HG02623 (cell line): ENCODE data around the gene RBL1.
"Not testable (repeated sequence)": the region's sequence is repeated elsewhere in the genome, so short reads cannot be mapped to it uniquely, and the experiment has no call there.

Source experiments
- ATAC-seq: cut with Tn5 transposase; IDR thresholded peaks from one replicate; pipeline ENCODE4 v1.9.1; 2021; ENCODE audit warnings: moderate library complexity; ENCODE audit not compliant: unreplicated experiment

The RBL1 gene

DNA sequence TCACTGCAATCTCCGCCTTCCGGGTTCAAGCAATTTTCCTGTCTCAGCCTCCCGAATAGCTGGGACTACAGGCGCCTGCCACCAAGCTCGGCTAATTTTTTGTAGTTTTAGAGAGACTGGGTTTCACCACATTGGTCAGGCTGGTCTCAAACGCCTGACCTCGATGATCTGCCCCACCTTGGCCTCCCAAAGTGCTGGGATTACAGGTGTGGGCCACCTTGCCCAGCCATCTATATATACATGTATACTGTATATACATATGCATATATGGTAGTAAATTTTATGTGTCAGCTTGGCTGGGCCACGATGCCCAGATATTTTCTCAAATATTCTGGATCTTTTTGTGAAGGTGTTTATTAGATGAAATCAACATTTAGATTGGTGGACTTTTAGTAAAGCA, 18.8 kb downstream of the RBL1 start:
- ATAC-seq, result no peak

DNA sequence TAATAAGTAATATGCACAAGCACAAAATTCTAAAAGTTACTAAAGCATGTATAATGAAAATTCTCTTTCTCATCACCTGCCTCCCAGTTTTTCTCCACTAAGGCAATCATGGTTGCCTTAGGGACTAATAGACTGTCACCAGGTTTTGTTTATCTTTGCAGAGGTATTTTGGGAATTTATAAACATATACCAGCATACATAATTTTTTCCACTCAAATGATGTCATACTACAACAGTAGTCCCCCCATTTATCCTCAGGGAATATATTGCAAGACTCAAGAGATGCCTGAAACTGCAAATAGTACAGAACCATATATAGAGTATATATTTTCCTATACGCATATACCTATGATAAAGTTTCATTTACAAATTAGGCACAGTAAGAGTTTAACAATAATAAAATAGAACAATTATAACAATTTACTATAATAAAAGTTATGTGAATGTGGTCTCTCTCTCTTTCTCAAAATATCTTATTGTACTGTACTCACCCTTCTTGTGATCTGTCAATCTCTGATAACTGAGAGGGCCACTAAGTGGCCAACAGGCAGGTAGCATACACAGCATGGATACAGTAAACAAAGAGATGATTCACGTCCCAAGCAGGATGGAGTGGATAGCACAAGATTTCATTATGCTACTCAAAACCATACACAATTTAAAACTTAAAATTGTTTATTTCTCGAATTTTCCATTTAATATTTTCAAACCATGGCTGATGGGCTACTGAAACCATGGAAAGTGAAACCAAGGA, 19.7 kb downstream of the RBL1 start:
- no peak for ATAC-seq

DNA sequence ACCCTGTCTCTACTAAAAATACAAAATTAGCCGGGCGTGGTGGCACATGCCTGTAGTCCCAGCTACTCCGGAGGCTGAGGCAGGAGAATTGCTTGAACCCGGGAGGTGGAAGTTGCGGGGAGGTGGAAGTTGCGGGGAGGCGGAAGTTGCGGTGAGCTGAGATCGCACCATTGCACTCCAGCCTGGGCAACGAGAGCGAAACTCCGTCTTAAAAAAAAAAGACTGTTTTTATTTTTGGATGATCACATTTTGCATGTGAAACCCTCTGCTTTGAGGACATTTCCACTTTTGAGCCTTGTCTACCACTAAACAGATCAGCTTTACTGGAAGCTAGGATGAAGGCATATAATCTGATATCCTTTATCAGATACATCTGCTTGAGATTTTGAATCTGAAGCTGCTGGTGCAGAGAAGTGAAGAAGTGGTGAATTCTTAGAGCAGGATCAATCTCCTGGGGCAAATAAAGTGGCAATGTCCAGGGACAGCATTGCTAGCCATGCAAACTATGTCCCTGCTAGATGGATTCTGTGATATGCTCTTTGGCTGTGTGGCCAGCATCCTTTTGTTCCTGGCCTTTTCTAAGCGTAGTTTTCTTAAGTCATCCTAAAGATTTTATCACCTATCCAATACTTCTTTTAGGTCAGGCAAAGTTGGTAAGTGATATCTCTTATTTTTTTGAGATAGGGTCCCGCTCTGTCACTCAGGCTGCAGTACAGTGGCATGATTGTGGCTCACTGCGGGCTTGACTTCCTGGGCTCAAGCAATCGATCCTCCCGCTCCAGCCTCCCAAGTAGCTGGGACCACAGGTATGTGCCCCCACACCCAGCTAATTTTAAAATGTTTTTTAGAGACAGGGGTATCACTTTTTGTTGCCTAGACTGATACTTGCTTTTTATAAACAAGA, 23.3 kb downstream of the RBL1 start:
- no peak for ATAC-seq

DNA sequence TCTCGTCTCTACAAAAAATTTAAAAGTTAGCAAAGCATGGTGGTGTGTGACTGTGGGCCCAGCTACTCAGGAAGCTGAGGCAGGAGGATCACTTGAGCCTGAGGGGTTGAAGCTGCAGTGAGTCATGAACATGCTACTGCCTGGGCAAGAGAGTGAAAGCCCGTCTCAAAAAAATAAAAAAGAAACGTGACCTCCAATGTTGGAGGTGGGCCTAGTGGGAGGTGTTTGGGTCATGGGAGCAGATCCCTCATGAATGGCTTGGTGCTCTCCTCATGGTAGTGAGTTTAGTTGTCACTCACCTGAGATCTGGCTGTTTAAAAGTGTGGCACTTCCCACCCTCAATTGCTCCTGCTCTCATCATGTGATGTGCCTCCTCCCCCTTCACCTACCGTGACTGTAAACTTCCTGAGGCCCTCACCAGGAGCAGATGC, 24.3 kb downstream of the RBL1 start:
- no peak for ATAC-seq

DNA sequence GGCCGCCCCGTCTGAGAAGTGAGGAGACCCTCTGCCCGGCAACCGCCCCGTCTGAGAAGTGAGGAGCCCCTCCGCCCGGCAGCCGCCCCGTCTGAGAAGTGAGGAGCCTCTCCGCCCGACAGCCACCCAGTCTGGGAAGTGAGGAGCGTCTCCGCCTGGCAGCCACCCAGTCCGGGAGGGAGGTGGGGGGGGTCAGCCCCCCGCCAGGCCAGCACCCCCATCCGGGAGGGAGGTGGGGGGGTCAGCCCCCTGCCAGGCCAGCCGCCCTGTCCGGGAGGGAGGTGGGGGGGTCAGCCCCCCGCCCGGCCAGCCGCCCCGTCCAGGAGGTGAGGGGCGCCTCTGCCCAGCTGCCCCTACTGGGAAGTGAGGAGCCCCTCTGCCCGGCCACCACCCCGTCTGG, 26.2 kb downstream of the RBL1 start:
- ATAC-seq, result not testable (repeated sequence)

DNA sequence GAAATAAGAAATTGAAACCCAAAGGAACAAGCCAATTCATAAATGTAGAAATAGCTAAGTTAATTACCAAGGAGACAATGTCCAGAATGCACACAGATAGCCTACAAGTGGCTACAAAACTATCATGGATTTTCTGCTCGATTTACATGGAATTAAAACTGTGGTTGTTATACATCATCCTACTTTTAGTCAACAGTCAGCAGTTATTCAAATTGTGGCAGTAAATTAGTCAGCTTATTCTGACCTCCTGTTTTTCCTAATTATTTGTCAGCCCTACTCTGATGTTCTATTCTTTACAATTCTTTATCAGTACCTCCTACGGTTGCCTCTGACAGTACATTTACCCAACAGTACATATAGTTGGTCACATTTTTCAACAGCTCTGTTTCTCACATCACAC, 29.6 kb downstream of the RBL1 start:
- ATAC-seq, result no peak

DNA sequence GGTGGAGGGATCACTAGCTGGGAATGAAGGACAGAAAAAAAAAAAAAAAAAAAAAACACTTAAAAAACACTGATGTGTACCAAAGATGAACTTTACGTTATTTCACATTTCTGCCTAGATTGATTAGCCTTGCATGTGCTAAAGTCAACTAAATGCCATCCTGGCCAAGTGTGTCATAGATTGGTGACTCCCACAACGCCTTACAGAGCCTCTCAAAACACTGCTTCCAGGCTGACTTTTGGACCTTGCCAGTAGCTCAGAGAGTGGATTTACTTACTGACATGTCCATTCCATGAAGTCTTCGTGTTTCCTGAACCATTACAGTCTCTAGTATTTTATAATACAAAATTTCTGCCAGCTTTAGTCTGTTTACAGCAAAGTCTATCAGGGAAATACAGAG, 40.5 kb downstream of the RBL1 start:
- ATAC-seq, result no peak

DNA sequence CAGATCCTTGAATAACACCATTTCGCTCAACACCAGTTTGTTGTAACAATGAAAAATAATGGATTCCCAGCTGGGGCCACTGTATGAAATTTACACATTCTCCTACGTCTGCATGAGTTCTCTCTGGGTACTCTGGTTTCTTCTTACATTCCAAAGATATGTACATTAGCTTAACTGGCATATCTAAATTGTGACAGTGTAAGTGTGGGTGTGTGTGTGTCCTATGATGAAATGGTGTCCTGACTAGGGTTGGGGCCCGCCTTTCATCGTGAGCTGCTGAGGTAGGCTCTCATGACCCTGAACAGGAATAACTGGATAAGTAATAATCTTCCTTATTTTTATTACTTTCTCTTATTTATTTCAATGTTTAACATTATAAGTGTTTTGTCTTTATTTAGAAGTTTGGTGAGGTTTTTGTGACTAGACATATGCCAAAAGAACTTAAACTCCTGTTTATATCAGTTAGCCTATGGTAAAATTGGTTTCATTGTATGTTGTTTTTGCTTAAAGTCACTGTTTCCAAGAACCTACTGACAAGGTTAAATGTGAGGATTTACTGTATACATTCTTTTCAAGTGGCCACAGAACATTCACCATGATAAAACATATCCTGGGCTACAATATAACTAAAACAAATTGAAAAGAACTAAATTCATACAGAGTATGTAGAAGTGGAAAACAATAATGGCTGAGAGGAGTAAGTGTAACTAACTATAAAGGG, 42.4 kb downstream of the RBL1 start:
- no peak for ATAC-seq

DNA sequence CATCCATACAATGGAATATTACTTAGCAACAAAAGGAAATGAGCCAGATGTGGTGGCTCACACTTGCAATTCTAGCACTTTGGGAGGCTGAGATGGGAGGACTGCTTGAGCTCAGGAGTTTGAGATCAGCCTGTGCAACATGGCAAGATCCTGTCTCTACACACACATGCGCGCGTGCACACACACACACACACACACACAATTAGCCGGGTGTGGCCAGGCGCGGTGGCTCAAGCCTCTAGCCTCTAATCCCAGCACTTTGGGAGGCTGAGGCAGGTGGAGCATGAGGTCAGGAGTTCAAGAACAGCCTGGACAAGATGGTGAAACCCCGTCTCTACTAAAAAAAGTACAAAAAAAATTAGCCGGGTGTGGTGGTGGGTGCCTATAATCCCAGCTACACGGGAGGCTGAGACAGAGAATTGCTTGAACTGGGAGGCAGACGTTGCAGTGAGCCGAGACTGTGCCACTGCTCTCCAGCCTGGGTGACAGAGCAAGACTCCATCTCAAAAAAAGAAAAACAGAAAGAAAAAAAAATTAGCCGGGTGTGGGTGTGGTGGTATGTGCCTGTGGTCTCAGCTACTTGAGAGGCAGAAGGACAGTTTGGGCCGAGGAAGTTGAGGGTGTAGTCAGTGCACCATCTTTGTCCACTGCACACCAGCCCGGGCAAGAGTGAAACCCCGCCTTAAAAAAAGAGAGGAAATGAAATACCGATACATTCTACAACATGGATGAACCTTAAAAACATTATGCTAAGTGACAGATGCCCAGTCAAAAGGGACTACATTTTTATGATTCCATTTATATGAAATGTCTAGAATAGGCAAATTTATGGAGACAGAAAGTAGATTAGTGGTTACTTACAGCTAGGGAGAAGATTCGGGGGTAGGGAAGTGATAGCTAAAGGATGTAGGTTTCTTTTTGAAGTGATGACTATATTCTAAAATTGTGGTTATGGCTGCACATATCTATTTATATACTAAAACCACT, 52.5 kb downstream of the RBL1 start:
- ATAC-seq, result peak; percentile 37

DNA sequence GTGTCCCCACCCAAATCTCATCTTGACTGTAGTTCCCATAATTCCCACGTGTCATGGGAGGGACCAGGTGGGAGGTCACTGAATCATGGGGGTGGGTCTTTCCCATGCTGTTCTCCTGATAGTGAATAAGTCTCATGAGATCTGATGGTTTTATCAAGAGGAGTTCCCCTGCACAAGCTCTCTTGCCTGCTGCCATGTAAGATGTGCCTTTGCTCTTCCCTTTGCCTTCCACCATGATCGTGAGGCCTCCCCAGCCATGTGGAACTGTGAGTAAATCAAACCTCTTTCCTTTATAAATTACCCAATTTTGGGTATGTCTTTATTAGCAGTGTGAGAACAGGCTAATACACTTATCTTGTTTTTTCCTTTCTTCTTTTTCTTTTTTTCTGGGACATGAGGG, 56.4 kb downstream of the RBL1 start:
- ATAC-seq, result not testable (repeated sequence)

DNA sequence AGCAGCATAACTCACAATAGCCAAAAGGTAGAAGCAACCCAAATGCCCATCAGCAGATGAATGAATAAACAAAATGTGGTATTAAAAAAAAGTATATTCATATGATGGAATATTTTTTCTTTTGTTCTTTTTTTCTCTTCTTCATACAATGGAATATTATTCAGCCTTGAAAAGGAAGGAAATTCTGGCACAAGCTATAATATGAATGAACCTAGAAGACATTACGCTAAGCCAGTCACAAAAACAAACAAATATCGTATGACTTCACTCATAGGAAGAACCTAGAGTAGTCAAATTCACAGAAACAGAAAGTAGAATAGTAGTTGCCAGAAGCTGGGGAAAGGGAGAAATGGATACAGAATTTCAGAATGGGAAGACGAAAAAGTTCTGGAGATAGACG, 63.7 kb downstream of the RBL1 start:
- no peak for ATAC-seq

DNA sequence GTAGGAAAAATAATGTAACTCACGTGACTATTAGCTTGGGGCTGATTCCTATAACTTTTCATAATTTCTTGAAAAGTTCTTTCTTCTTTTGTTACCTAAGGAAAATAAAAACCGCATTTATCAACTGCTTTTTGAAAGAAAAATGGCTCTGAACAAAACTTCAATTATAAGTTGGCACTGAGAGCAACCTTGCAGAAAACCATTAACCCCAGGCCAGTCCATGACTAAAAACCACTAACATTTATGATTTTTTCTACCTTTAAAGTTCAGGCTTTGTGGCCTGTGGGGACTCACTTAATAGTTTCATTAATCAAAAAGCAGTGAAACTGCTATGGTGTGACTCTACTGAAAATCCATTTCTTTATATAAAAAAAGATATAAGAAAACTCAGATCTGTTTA, 75.2 kb downstream of the RBL1 start:
- no peak for ATAC-seq

DNA sequence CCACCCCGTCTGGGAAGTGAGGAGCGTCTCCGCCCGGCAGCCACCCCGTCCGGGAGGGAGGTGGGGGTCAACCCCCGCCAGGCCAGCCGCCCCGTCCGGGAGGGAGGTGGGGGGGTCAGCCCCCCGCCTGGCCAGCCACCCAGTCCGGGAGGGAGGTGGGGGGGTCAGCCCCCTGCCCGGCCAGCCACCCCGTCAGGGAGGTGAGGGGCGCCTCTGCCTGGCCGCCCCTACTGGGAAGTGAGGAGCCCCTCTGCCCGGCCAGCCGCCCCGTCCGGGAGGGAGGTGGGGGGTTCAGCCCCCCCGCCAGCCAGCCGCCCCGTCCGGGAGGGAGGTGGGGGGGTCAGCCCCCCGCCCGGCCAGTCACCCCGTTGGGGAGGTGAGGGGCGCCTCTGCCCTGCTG, 83.2 kb downstream of the RBL1 start:
- ATAC-seq, result not testable (repeated sequence)

DNA sequence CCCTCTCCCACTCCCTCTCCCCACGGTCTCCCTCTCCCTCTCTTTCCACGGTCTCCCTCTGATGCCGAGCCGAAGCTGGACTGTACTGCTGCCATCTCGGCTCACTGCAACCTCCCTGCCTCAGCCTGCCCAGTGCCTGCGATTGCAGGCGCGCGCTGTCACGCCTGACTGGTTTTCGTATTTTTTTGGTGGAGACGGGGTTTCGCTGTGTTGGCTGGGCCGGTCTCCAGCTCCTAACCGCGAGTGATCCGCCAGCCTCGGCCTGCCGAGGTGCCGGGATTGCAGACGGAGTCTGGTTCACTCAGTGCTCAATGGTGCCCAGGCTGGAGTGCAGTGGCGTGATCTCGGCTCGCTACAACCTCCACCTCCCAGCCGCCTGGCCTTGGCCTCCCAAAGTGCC, 83.9 kb downstream of the RBL1 start:
- not testable (repeated sequence) for ATAC-seq

DNA sequence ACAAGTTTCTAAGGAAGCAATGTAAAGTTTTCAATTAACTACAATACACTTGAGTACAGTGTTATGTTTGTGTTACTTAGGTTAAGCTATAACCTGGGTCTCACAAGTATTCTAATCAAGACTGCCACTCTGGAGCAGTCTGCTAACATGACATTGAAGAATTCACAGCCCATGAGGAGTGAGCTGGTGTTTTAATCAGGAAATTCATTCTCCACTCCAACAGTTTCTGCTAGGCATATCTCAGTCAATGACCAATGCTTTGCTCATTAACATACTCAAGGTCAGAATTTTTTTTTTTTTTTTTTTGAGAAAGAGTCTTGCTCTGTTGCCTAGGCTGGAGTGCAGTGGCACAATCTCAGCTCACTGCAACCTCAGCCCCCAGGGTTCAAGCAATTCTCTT, 84.7 kb downstream of the RBL1 start:
- no peak for ATAC-seq

DNA sequence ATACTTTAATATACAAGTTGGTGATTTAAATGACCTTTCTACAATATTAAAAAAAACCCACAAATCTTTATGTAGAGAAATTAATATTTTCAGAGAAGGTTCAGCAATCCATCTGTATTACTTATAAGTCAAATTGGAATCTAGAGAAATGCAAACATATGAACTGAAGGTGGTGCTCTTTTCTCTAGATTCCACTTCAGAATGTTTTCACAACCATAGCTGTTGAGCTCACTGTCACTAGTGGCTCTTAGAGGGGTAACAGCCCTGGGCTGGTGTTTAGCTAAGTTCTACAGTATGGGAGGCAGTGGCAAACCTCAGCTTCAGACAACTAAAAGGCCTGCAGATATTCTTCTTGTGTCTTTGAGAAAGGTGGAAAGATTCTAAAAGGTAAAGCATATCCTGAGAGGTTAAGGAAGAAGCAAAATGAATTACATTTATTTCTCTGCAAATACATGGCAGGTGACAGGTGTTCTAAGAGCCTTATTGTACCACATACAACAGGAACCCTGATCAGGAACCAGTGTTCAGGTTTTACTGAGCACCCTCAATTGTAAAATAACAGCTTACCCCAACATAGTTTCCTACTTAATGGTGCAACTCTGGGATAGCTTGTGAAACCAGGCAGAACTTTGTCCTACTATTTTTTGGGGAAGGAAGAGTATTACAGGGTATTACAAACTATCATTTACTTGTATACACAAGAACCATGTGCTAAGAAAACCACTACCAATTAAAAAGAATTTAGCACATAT, 87.7 kb downstream of the RBL1 start:
- ATAC-seq, result no peak

DNA sequence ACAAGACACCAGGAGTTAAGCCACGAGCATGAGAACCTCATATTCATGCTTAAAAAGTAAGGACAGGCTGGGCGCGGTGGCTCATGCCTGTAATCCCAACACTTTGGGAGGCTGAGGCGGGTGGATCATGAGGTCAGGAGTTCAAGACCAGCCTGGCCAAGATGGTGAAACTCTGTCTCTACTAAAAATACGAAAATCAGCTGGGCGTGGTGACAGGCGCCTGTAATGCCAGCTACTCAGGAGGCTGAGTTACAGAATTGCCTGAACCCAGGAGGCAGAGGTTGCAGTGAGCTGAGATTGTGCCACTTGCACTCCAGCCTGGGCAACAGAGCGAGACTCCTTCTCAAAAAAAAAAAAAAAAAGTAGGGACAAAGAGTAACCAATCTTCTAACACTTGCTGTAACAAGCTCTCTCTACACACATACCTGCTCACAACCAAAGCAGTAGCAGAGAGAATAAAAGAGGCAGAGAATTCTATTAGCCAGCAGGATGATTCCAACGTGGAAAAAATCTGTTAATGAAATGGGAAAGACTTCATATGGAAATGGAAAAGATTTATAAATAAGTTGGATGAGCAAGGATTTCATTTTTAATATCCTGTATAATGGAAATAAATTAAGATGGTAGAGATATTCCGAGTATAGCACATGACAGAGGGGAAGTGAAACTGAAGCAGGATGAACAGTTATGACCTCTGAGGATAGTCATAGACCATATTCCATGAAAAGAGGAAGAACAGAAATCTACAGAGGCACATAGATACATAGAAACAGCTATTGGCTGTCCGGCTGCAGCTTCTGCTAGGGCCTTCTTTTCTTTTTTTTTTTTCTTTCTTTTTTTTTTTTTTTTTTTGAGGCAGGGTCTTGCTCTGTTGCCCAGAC, 90.5 kb downstream of the RBL1 start:
- ATAC-seq, result not testable (repeated sequence)

DNA sequence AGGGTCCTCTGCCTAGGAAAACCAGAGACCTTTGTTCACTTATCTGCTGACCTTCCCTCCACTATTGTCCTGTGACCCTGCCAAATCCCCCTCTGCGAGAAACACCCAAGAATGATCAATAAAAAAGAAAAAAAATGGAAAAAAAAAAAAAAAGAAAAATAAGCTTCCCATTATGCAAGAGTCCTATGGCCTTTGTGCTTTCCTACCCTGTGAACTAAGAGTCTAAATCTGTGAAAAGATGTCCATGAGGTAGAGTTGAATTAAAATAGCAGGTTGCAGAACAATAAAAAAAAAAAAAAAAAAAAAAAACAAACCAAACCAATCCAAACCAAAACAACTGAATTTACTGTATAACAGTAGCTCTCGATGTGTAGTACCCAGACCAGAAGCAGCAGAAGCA, 94.2 kb downstream of the RBL1 start:
- ATAC-seq, result not testable (repeated sequence)

DNA sequence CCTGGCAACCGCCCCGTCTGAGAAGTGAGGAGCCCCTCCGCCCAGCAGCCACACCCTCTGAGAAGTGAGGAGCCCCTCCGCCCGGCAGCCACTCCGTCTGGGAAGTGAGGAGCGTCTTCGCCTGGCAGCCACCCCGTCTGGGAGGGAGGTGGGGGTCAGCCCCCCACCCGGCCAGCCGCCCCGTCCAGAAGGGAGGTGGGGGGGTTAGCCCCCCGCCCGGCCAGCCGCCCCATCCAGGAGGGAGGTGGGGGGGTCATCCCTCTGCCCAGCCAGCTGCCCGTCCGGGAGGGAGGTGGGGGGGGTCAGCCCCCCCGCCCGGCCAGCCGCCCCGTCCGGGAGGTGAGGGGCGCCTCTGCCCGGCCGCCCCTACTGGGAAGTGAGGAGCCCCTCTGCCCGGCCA, 95.6 kb downstream of the RBL1 start:
- ATAC-seq, result not testable (repeated sequence)
